ENCODE data around the gene CTXN2. TPM values are rescaled to one million over a fixed set of nuclear protein-coding genes. Genes with fewer than 3 reads are reported as not detected.

The CTXN2 gene
- total and polyA plus RNA-seq, 2 of the 13 experiments (the other 11 are each of a cell fraction or from before 2014, with no cell fraction given) = not detected

DNA sequence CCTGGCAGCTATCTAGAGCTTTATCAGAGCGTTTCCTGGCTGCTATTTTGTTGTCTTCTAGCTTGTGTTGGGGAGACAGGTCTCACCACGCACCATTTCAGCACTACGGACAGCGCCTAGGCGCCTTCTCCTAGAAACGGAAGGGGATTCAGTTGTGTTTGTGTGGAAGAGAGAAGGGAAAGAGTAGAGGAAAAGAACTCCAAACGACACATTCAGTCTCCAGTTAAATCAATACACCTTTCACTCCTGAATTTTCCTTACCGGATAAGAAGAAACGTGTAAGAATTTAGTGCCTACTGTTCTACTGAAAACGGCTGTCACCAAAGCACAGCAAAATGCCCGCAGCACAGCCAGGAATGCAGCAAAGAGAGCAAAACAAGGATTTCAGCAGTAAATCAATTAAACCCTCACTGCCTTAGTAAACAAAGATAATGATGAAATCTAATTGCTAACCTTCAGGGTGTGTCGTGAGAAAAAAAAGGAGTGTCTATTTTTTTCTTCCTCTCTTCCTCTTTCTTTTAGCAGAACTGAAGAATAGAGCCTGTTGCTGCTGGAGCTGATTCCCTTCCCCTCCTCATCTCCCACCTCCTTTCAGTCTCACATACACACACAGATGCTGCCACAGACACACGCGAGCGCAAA lies 412 bp upstream of the CTXN2 start (continued):
- TF ChIP-seq GABPA (IDR thresholded peaks at IDR 0.05; ENCODE audit: low read depth, low read length) = no peak
- TF ChIP-seq GABPA (CRISPR knock-in tag; IDR thresholded peaks at IDR 0.05; ENCODE audit: low read depth) = no peak
- TF ChIP-seq, protein P1, sequence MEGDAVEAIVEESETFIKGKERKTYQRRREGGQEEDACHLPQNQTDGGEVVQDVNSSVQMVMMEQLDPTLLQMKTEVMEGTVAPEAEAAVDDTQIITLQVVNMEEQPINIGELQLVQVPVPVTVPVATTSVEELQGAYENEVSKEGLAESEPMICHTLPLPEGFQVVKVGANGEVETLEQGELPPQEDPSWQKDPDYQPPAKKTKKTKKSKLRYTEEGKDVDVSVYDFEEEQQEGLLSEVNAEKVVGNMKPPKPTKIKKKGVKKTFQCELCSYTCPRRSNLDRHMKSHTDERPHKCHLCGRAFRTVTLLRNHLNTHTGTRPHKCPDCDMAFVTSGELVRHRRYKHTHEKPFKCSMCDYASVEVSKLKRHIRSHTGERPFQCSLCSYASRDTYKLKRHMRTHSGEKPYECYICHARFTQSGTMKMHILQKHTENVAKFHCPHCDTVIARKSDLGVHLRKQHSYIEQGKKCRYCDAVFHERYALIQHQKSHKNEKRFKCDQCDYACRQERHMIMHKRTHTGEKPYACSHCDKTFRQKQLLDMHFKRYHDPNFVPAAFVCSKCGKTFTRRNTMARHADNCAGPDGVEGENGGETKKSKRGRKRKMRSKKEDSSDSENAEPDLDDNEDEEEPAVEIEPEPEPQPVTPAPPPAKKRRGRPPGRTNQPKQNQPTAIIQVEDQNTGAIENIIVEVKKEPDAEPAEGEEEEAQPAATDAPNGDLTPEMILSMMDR (CRISPR knock-in tag; IDR thresholded peaks at IDR 0.05) = no peak
- TF ChIP-seq, protein P2, sequence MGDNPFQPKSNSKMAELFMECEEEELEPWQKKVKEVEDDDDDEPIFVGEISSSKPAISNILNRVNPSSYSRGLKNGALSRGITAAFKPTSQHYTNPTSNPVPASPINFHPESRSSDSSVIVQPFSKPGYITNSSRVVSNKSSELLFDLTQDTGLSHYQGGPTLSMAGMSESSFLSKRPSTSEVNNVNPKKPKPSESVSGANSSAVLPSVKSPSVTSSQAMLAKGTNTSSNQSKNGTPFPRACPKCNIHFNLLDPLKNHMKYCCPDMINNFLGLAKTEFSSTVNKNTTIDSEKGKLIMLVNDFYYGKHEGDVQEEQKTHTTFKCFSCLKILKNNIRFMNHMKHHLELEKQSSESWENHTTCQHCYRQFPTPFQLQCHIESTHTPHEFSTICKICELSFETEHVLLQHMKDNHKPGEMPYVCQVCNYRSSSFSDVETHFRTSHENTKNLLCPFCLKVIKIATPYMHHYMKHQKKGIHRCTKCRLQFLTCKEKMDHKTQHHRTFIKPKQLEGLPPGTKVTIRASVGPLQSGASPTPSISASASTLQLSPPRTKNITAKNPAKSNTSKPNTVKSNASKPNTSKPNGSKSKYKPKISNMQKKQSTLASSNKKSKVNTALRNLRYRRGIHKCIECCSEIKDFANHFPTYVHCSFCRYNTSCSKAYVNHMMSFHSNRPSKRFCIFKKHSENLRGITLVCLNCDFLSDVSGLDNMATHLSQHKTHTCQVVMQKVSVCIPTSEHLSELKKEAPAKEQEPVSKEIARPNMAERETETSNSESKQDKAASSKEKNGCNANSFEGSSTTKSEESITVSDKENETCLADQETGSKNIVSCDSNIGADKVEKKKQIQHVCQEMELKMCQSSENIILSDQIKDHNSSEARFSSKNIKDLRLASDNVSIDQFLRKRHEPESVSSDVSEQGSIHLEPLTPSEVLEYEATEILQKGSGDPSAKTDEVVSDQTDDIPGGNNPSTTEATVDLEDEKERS (CRISPR knock-in tag; IDR thresholded peaks at IDR 0.05) = no peak
- TF ChIP-seq DR1 (CRISPR knock-in tag; IDR thresholded peaks at IDR 0.05) = no peak
- TF ChIP-seq, protein P3, sequence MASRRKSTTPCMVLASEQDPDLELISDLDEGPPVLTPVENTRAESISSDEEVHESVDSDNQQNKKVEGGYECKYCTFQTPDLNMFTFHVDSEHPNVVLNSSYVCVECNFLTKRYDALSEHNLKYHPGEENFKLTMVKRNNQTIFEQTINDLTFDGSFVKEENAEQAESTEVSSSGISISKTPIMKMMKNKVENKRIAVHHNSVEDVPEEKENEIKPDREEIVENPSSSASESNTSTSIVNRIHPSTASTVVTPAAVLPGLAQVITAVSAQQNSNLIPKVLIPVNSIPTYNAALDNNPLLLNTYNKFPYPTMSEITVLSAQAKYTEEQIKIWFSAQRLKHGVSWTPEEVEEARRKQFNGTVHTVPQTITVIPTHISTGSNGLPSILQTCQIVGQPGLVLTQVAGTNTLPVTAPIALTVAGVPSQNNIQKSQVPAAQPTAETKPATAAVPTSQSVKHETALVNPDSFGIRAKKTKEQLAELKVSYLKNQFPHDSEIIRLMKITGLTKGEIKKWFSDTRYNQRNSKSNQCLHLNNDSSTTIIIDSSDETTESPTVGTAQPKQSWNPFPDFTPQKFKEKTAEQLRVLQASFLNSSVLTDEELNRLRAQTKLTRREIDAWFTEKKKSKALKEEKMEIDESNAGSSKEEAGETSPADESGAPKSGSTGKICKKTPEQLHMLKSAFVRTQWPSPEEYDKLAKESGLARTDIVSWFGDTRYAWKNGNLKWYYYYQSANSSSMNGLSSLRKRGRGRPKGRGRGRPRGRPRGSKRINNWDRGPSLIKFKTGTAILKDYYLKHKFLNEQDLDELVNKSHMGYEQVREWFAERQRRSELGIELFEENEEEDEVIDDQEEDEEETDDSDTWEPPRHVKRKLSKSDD (CRISPR knock-in tag; IDR thresholded peaks at IDR 0.05; ENCODE audit: low read depth) = no peak
- no peak for TF ChIP-seq NFKB2 (CRISPR knock-in tag; IDR thresholded peaks at IDR 0.05; ENCODE audit: borderline replicate concordance)
- TF ChIP-seq KAT8 (CRISPR knock-in tag; IDR thresholded peaks at IDR 0.05) = 0 out of 2 replicates have a peak, but pooled peaks have one; percentile 29
- TF ChIP-seq FOXK2 (IDR thresholded peaks at IDR 0.05) = no peak
- TF ChIP-seq FOXO1 (CRISPR knock-in tag; IDR thresholded peaks at IDR 0.05) = 0 out of 2 replicates have a peak, but pooled peaks have one; percentile 17
- TF ChIP-seq, protein P4, sequence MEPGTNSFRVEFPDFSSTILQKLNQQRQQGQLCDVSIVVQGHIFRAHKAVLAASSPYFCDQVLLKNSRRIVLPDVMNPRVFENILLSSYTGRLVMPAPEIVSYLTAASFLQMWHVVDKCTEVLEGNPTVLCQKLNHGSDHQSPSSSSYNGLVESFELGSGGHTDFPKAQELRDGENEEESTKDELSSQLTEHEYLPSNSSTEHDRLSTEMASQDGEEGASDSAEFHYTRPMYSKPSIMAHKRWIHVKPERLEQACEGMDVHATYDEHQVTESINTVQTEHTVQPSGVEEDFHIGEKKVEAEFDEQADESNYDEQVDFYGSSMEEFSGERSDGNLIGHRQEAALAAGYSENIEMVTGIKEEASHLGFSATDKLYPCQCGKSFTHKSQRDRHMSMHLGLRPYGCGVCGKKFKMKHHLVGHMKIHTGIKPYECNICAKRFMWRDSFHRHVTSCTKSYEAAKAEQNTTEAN (CRISPR knock-in tag; conservative IDR thresholded peaks at IDR 0.05) = peak; percentile 76; the same call in 1 of the 2 replicates
- no peak for TF ChIP-seq ZNF775 (CRISPR knock-in tag; IDR thresholded peaks at IDR 0.05; ENCODE audit: borderline replicate concordance)
- TF ChIP-seq, protein P5, sequence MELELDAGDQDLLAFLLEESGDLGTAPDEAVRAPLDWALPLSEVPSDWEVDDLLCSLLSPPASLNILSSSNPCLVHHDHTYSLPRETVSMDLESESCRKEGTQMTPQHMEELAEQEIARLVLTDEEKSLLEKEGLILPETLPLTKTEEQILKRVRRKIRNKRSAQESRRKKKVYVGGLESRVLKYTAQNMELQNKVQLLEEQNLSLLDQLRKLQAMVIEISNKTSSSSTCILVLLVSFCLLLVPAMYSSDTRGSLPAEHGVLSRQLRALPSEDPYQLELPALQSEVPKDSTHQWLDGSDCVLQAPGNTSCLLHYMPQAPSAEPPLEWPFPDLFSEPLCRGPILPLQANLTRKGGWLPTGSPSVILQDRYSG (CRISPR knock-in tag; IDR thresholded peaks at IDR 0.05) = no peak
- no peak for TF ChIP-seq ZNF225 (CRISPR knock-in tag; IDR thresholded peaks at IDR 0.05)
- TF ChIP-seq NFRKB (IDR thresholded peaks at IDR 0.05) = no peak
- no peak for TF ChIP-seq HNRNPLL (IDR thresholded peaks at IDR 0.05; ENCODE audit: low read depth, low read length, poor library complexity, severe bottlenecking)
- TF ChIP-seq, protein P6, sequence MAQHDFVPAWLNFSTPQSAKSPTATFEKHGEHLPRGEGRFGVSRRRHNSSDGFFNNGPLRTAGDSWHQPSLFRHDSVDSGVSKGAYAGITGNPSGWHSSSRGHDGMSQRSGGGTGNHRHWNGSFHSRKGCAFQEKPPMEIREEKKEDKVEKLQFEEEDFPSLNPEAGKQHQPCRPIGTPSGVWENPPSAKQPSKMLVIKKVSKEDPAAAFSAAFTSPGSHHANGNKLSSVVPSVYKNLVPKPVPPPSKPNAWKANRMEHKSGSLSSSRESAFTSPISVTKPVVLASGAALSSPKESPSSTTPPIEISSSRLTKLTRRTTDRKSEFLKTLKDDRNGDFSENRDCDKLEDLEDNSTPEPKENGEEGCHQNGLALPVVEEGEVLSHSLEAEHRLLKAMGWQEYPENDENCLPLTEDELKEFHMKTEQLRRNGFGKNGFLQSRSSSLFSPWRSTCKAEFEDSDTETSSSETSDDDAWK (CRISPR knock-in tag; IDR thresholded peaks at IDR 0.05) = no peak
- TF ChIP-seq ZNF724P (CRISPR knock-in tag; IDR thresholded peaks at IDR 0.05; ENCODE audit: borderline replicate concordance) = no peak
- no peak for TF ChIP-seq ZNF557 (CRISPR knock-in tag; IDR thresholded peaks at IDR 0.05)

All from HepG2 (cell line).